WTC11 (cell line): ENCODE results near the gene KRT86.

Experiments used
- ARID4B ChIP-seq: sonication (generic); formaldehyde crosslinking; IDR thresholded peaks from 2 replicates; pipeline ENCODE4 v1.8.0; 2023; ENCODE audit warnings: missing genetic modification reagents, mild to moderate bottlenecking, borderline replicate concordance
- ATF6 ChIP-seq: sonication (generic); formaldehyde crosslinking; IDR thresholded peaks from 2 replicates; pipeline ENCODE4 v1.8.1; 2023; ENCODE audit warnings: mild to moderate bottlenecking, missing genetic modification reagents
- CREB1 ChIP-seq: sonication (generic); formaldehyde crosslinking; IDR thresholded peaks from 2 replicates; pipeline ENCODE4 v1.8.0; 2023; ENCODE audit warnings: mild to moderate bottlenecking, missing genetic modification reagents
- CTCF ChIP-seq: fragments of 200-600 bp; IDR thresholded peaks from 2 replicates; pipeline ENCODE4 v1.8.0; 2022; ENCODE audit warnings: antibody characterized with exemption
- FOXJ3 ChIP-seq: sonication (generic); formaldehyde crosslinking; IDR thresholded peaks from 2 replicates; pipeline ENCODE4 v1.9.0; 2021; ENCODE audit warnings: missing genetic modification reagents, mild to moderate bottlenecking, borderline replicate concordance
- IRF1 ChIP-seq: sonication (generic); formaldehyde crosslinking; IDR thresholded peaks from 2 replicates; pipeline ENCODE4 v1.8.0; 2023; ENCODE audit warnings: missing genetic modification reagents
- JUN ChIP-seq: sonication (generic); formaldehyde crosslinking; IDR thresholded peaks from 2 replicates; pipeline ENCODE4 v1.8.0; 2023; ENCODE audit warnings: mild to moderate bottlenecking, missing genetic modification reagents
- MXD4 ChIP-seq: fragments of 250-450 bp; sonication (Bioruptor Pico); IDR thresholded peaks from 2 replicates; pipeline ENCODE4 v1.8.0; 2021; ENCODE audit warnings: mild to moderate bottlenecking, moderate library complexity, borderline replicate concordance
- NFYB ChIP-seq: sonication (generic); formaldehyde crosslinking; conservative IDR thresholded peaks from 2 replicates; pipeline ENCODE4 v1.8.0; 2022; ENCODE audit warnings: low read depth, missing genetic modification reagents
- NR1H2 ChIP-seq: sonication (generic); formaldehyde crosslinking; IDR thresholded peaks from 2 replicates; pipeline ENCODE4 v1.9.0; 2021; ENCODE audit warnings: mild to moderate bottlenecking, moderate library complexity, missing genetic modification reagents
- SMAD3 ChIP-seq: sonication (generic); formaldehyde crosslinking; IDR thresholded peaks from 2 replicates; pipeline ENCODE4 v1.8.0; 2022; ENCODE audit warnings: missing genetic modification reagents, mild to moderate bottlenecking, borderline replicate concordance
- ZNF317 ChIP-seq: sonication (generic); formaldehyde crosslinking; IDR thresholded peaks from 2 replicates; pipeline ENCODE4 v1.8.1; 2023; ENCODE audit warnings: low read depth, mild to moderate bottlenecking, moderate library complexity, missing genetic modification reagents, borderline replicate concordance

GRCh38 chr12:52323416-52324152 lies 49.1 kb downstream of the KRT86 start:
- TF ChIP-seq CREB1 = no peak
- TF ChIP-seq CTCF = no peak
- no peak for TF ChIP-seq ATF6 (CRISPR knock-in tag)
- no peak for TF ChIP-seq SMAD3
- TF ChIP-seq FOXJ3 (CRISPR knock-in tag) = no peak
- TF ChIP-seq ZNF317 = no peak
- TF ChIP-seq JUN (CRISPR knock-in tag) = no peak
- TF ChIP-seq NR1H2 (CRISPR knock-in tag) = no peak
- no peak for TF ChIP-seq IRF1 (CRISPR knock-in tag)
- TF ChIP-seq MXD4 (CRISPR knock-in tag) = no peak
- no peak for TF ChIP-seq ARID4B
- no peak for TF ChIP-seq NFYB (CRISPR knock-in tag)
